K562 (cell line): ENCODE measurements around the gene AZGP1.
"Not testable (repeated sequence)": the region's sequence is repeated elsewhere in the genome, so short reads cannot be mapped to it uniquely, and the experiment has no call there.

Source experiments
- BMI1 ChIP-seq: fragments of 150-350 bp; IDR thresholded peaks from 2 replicates; pipeline ENCODE4 v1.6.1; 2014; ENCODE audit warnings: low read length
- CREM ChIP-seq: IDR thresholded peaks from 2 replicates; pipeline ENCODE4 v1.6.1; 2014; ENCODE audit warnings: antibody characterized with exemption, low read depth
- FOXA1 ChIP-seq: fragments of 450-650 bp; IDR thresholded peaks from 2 replicates; pipeline ENCODE4 v1.6.1; 2016; ENCODE audit warnings: mild to moderate bottlenecking, borderline replicate concordance
- HMGXB4 ChIP-seq: sonication (generic); formaldehyde crosslinking; IDR thresholded peaks from 2 replicates; pipeline ENCODE4 v1.8.1; 2023; ENCODE audit warnings: mild to moderate bottlenecking, missing genetic modification reagents
- MEF2A ChIP-seq: IDR thresholded peaks from 2 replicates; pipeline ENCODE4 v1.6.1; 2011; ENCODE audit warnings: low read depth, mild to moderate bottlenecking, low read length, moderate library complexity; ENCODE audit not compliant: control insufficient read depth
- PHF21A ChIP-seq: fragments of 450-650 bp; IDR thresholded peaks from 2 replicates; pipeline ENCODE4 v1.6.1; 2017; ENCODE audit warnings: low read depth, borderline replicate concordance
- POLR2A ChIP-seq: fragments of 450-650 bp; conservative IDR thresholded peaks from 2 replicates; pipeline ENCODE4 v1.6.1; 2016
- ZNF354B ChIP-seq: fragments of 250-450 bp; sonication (Bioruptor Pico); IDR thresholded peaks from 2 replicates; pipeline ENCODE4 v1.4.0; 2020
- TF ChIP-seq, protein P1 (sequence below): fragments of 450-650 bp; IDR thresholded peaks from 2 replicates; pipeline ENCODE4 v1.6.1; 2017; ENCODE audit warnings: mild to moderate bottlenecking, moderate library complexity
- TF ChIP-seq, protein P2 (sequence below), 3 experiments: IDR thresholded peaks in 2 of 3; conservative IDR thresholded peaks in 1 of 3; 2 replicates each; pipeline ENCODE4 v1.5.1; 2011 to 2012; ENCODE audit warnings: low read length in 3 of 3, mild to moderate bottlenecking in 3 of 3, control low read depth in 2 of 3, improper control_type of control experiment in 1 of 3, inconsistent platforms in 1 of 3, low read depth in 1 of 3, mixed read lengths in 1 of 3, moderate library complexity in 1 of 3; ENCODE audit not compliant: insufficient read depth in 2 of 3
- TF ChIP-seq, protein P3 (sequence below): sonication (generic); formaldehyde crosslinking; IDR thresholded peaks from 2 replicates; pipeline ENCODE4 v1.8.0; 2022; ENCODE audit warnings: missing genetic modification reagents, mild to moderate bottlenecking, borderline replicate concordance
- TF ChIP-seq, protein P4 (sequence below): fragments of 200-800 bp; sonication (Bioruptor generic); IDR thresholded peaks from 2 replicates; pipeline ENCODE4 v1.6.1; 2016; ENCODE audit warnings: missing genetic modification characterization, missing compliant biosample characterization

DNA sequence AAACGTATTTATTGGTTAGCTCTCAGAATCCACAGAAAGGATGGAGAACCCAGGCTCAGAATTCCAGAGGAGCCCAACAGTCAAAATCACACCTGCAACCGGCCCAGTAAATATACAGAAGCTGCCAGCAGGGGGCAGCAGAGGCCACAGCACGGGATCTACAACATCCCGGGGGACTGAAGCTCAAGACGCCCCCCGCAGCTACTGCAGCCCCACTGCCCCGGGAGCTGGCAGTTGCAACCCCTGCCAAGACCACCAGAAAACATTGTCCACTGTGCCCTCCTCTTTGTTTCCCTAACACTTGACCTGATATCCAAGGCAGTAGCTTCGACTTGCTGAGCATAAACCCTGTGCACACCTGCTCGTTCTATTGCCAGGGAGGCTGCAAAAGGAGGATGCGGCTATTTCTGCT, 4.0 kb upstream of the AZGP1 start:
- TF ChIP-seq PHF21A; FOXA1; HMGXB4 (CRISPR knock-in tag); ZNF354B; POLR2A; BMI1; CREM; MEF2A: not testable (repeated sequence)
- TF ChIP-seq, protein P1, sequence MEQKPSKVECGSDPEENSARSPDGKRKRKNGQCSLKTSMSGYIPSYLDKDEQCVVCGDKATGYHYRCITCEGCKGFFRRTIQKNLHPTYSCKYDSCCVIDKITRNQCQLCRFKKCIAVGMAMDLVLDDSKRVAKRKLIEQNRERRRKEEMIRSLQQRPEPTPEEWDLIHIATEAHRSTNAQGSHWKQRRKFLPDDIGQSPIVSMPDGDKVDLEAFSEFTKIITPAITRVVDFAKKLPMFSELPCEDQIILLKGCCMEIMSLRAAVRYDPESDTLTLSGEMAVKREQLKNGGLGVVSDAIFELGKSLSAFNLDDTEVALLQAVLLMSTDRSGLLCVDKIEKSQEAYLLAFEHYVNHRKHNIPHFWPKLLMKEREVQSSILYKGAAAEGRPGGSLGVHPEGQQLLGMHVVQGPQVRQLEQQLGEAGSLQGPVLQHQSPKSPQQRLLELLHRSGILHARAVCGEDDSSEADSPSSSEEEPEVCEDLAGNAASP, result not testable (repeated sequence)
- TF ChIP-seq, protein P2, sequence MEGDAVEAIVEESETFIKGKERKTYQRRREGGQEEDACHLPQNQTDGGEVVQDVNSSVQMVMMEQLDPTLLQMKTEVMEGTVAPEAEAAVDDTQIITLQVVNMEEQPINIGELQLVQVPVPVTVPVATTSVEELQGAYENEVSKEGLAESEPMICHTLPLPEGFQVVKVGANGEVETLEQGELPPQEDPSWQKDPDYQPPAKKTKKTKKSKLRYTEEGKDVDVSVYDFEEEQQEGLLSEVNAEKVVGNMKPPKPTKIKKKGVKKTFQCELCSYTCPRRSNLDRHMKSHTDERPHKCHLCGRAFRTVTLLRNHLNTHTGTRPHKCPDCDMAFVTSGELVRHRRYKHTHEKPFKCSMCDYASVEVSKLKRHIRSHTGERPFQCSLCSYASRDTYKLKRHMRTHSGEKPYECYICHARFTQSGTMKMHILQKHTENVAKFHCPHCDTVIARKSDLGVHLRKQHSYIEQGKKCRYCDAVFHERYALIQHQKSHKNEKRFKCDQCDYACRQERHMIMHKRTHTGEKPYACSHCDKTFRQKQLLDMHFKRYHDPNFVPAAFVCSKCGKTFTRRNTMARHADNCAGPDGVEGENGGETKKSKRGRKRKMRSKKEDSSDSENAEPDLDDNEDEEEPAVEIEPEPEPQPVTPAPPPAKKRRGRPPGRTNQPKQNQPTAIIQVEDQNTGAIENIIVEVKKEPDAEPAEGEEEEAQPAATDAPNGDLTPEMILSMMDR (IDR thresholded peaks at IDR 0.05 in 2 of 3, conservative IDR thresholded peaks at IDR 0.05 in 1 of 3; ENCODE audit: insufficient read depth in 2 of 3, low read depth in 1 of 3, low read length in 3 of 3), result peak; percentile 54 to 82 (median 57)
- TF ChIP-seq, protein P3, sequence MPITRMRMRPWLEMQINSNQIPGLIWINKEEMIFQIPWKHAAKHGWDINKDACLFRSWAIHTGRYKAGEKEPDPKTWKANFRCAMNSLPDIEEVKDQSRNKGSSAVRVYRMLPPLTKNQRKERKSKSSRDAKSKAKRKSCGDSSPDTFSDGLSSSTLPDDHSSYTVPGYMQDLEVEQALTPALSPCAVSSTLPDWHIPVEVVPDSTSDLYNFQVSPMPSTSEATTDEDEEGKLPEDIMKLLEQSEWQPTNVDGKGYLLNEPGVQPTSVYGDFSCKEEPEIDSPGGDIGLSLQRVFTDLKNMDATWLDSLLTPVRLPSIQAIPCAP (CRISPR knock-in tag), result not testable (repeated sequence)
- TF ChIP-seq, protein P4, sequence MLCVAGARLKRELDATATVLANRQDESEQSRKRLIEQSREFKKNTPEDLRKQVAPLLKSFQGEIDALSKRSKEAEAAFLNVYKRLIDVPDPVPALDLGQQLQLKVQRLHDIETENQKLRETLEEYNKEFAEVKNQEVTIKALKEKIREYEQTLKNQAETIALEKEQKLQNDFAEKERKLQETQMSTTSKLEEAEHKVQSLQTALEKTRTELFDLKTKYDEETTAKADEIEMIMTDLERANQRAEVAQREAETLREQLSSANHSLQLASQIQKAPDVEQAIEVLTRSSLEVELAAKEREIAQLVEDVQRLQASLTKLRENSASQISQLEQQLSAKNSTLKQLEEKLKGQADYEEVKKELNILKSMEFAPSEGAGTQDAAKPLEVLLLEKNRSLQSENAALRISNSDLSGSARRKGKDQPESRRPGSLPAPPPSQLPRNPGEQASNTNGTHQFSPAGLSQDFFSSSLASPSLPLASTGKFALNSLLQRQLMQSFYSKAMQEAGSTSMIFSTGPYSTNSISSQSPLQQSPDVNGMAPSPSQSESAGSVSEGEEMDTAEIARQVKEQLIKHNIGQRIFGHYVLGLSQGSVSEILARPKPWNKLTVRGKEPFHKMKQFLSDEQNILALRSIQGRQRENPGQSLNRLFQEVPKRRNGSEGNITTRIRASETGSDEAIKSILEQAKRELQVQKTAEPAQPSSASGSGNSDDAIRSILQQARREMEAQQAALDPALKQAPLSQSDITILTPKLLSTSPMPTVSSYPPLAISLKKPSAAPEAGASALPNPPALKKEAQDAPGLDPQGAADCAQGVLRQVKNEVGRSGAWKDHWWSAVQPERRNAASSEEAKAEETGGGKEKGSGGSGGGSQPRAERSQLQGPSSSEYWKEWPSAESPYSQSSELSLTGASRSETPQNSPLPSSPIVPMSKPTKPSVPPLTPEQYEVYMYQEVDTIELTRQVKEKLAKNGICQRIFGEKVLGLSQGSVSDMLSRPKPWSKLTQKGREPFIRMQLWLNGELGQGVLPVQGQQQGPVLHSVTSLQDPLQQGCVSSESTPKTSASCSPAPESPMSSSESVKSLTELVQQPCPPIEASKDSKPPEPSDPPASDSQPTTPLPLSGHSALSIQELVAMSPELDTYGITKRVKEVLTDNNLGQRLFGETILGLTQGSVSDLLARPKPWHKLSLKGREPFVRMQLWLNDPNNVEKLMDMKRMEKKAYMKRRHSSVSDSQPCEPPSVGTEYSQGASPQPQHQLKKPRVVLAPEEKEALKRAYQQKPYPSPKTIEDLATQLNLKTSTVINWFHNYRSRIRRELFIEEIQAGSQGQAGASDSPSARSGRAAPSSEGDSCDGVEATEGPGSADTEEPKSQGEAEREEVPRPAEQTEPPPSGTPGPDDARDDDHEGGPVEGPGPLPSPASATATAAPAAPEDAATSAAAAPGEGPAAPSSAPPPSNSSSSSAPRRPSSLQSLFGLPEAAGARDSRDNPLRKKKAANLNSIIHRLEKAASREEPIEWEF (CRISPR knock-in tag), result not testable (repeated sequence)
